ENCODE data around the gene DLGAP1. TPM values are rescaled to one million over a fixed set of nuclear protein-coding genes. Genes with fewer than 3 reads are reported as not detected.

DLGAP1 gene
- total and polyA plus RNA-seq, 2 of the 13 experiments (the other 11 are each of a cell fraction or from before 2014, with no cell fraction given) = 0.01 TPM; not detected in 1

- no TSS peak for BruUV-seq (replicated peaks)
- no peaks in the 10 kb centered on the region for H3K79me2 ChIP-seq (ENCODE audit: insufficient read depth, low read length)
- H3K9me3 ChIP-seq (ENCODE audit: low read length) = no peaks in the 10 kb centered on the region
- in situ Hi-C loops (cut with HindIII; ENCODE audit: extremely low pct_ligation_motif_present, low pct_unique_long_range_greater_than_20kb) (loop anchor here (25.0 kb wide), 1 partner anchor 99 kb away; no protein-coding TSS in a partner anchor), intact Hi-C loops (cut with micrococcal nuclease; ENCODE audit: unreplicated experiment) (no loop called here)
- H3K9ac ChIP-seq (ENCODE audit: insufficient read depth, low read depth, low read length) = no peak overlapping the region
- H4K20me1 ChIP-seq (ENCODE audit: insufficient read depth, low read length) = no peaks in the 10 kb centered on the region
- no peaks in the 10 kb centered on the region; a peak in 1 of 5 replicates for H3K27me3 ChIP-seq (ENCODE audit: control insufficient read depth in 1 of 2, insufficient read depth in 2 of 2, low read length in 2 of 2)
- 51% methylated on average over 7 of the region's 7 CpGs for whole genome bisulfite sequencing (ENCODE audit: low lambda C conversion rate)
- no peak overlapping the region for H3K27ac ChIP-seq (ENCODE audit: extremely low read length, insufficient read depth, low read length)
- ChIA-PET POLR2A (no interaction called here), CTCF (ENCODE audit: low intra/inter-chr PET ratio, low total read pairs) (no interaction called here)
- DNase-seq (ENCODE audit: low spot score) (no peak), FAIRE-seq (no peak), ATAC-seq (no peak)
- H2AFZ ChIP-seq (ENCODE audit: low read length) = no peak overlapping the region
- TF ChIP-seq MIER2 (CRISPR knock-in tag; IDR thresholded peaks at IDR 0.05) (no peak), SOX13 (IDR thresholded peaks at IDR 0.05) (no peak), SOX13 (CRISPR knock-in tag; conservative IDR thresholded peaks at IDR 0.05 in 1 of 2, IDR thresholded peaks at IDR 0.05 in 1 of 2) (no peak), SALL2 (CRISPR knock-in tag; IDR thresholded peaks at IDR 0.05) (no peak), ZFP62 (CRISPR knock-in tag; IDR thresholded peaks at IDR 0.05) (no peak)
- no peaks in the 10 kb centered on the region for H3K36me3 ChIP-seq (replicated peaks in 1 of 2; ENCODE audit: control insufficient read depth in 1 of 2, insufficient read depth in 2 of 2, low read length in 2 of 2)
- H3K4me1 ChIP-seq (ENCODE audit: insufficient read depth, low read length) = peaks cover 2% of the 10 kb centered on the region; the same call in 1 of the 2 replicates
- no peak overlapping the region for H3K4me2 ChIP-seq (ENCODE audit: low read depth, low read length)
- no peak overlapping the region for H3K4me3 ChIP-seq (replicated peaks in 1 of 3; ENCODE audit: insufficient read depth in 1 of 3, low read depth in 2 of 3, low read length in 3 of 3)
These were observed 968.6 kb downstream of the DLGAP1 start for GRCh38 chr18:3486512-3486911.

GRCh38 chr18:3485153-3486149, 969.7 kb downstream of the DLGAP1 start:
- H3K4me3 ChIP-seq (replicated peaks in 1 of 3; ENCODE audit: insufficient read depth in 1 of 3, low read depth in 2 of 3, low read length in 3 of 3) = no peak overlapping the region
- in situ Hi-C loops (cut with HindIII; ENCODE audit: extremely low pct_ligation_motif_present, low pct_unique_long_range_greater_than_20kb) (loop anchor here (25.0 kb wide), 1 partner anchor 98 kb away; no protein-coding TSS in a partner anchor), intact Hi-C loops (cut with micrococcal nuclease; ENCODE audit: unreplicated experiment) (no loop called here)
- 50% methylated on average over 9 of the region's 9 CpGs for WGBS (ENCODE audit: low lambda C conversion rate)
- ATAC-seq (no peak), FAIRE-seq (no peak), DNase-seq (ENCODE audit: low spot score) (no peak)
- no peaks in the 10 kb centered on the region for H4K20me1 ChIP-seq (ENCODE audit: insufficient read depth, low read length)
- no peaks in the 10 kb centered on the region for H3K36me3 ChIP-seq (replicated peaks in 1 of 2; ENCODE audit: control insufficient read depth in 1 of 2, insufficient read depth in 2 of 2, low read length in 2 of 2)
- no peaks in the 10 kb centered on the region; a peak in 1 of 5 replicates for H3K27me3 ChIP-seq (ENCODE audit: control insufficient read depth in 1 of 2, insufficient read depth in 2 of 2, low read length in 2 of 2)
- H3K9ac ChIP-seq (ENCODE audit: insufficient read depth, low read depth, low read length) = no peak overlapping the region
- TF ChIP-seq ZFP62 (CRISPR knock-in tag; IDR thresholded peaks at IDR 0.05) (no peak), ZBTB26 (CRISPR knock-in tag; IDR thresholded peaks at IDR 0.05; ENCODE audit: borderline replicate concordance) (no peak), ZNF253 (CRISPR knock-in tag; IDR thresholded peaks at IDR 0.05; ENCODE audit: borderline replicate concordance) (no peak), TCF7L2 (IDR thresholded peaks at IDR 0.05; ENCODE audit: low read depth, low read length) (no peak), HNRNPLL (IDR thresholded peaks at IDR 0.05; ENCODE audit: low read depth, low read length, poor library complexity, severe bottlenecking) (no peak), DDIT3 (CRISPR knock-in tag; IDR thresholded peaks at IDR 0.05) (no peak)
- no peaks in the 10 kb centered on the region for H3K79me2 ChIP-seq (ENCODE audit: insufficient read depth, low read length)
- no peaks in the 10 kb centered on the region for H3K9me3 ChIP-seq (ENCODE audit: low read length)
- H3K4me2 ChIP-seq (ENCODE audit: low read depth, low read length) = no peak overlapping the region
- no TSS peak for BruUV-seq (replicated peaks)
- no peak overlapping the region for H2AFZ ChIP-seq (ENCODE audit: low read length)
- ChIA-PET CTCF (ENCODE audit: low intra/inter-chr PET ratio, low total read pairs) (no interaction called here), POLR2A (interaction anchor here (1.2 kb wide), 1 partner anchor 181 kb away, joined by 4 read pairs; no protein-coding TSS in a partner anchor)
- peaks cover 8% of the 10 kb centered on the region; the same call in 1 of the 2 replicates for H3K4me1 ChIP-seq (ENCODE audit: insufficient read depth, low read length)
- H3K27ac ChIP-seq (ENCODE audit: extremely low read length, insufficient read depth, low read length) = no peak overlapping the region

All from HepG2 (cell line).